NCI-H345 treated with DMSO at 0.1 percent for 48 hours (cell line): Measurements from ENCODE around the gene SPATS2.
"Not testable (repeated sequence)": the region's sequence is repeated elsewhere in the genome, so short reads cannot be mapped to it uniquely, and the experiment has no call there.

Experiments used
- DNase-seq: peaks from one replicate; lab custom pipeline; 2025; ENCODE audit not compliant: unreplicated experiment; lab: John Stamatoyannopoulos, UW

SPATS2 gene

GRCh38 chr12:49509681-49510080 lies 142.4 kb downstream of the SPATS2 start:
- DNase-seq, result not testable (repeated sequence)

GRCh38 chr12:49511410-49511809 lies 144.1 kb downstream of the SPATS2 start:
- no peak for DNase-seq

- no peak for DNase-seq
Measured at GRCh38 chr12:49512546-49512945, 145.3 kb downstream of the SPATS2 start.

- no peak for DNase-seq
Measured at GRCh38 chr12:49515266-49515665, 148.0 kb downstream of the SPATS2 start.

GRCh38 chr12:49518914-49519573 lies 151.8 kb downstream of the SPATS2 start:
- no peak for DNase-seq

GRCh38 chr12:49519574-49519936 lies 152.3 kb downstream of the SPATS2 start:
- DNase-seq, result no peak

- no peak for DNase-seq
Measured at GRCh38 chr12:49521389-49521788, 154.1 kb downstream of the SPATS2 start.

- no peak for DNase-seq
Measured at GRCh38 chr12:49524660-49525324, 157.5 kb downstream of the SPATS2 start.

GRCh38 chr12:49525942-49526341 lies 158.7 kb downstream of the SPATS2 start:
- no peak for DNase-seq

- DNase-seq, result no peak
Measured at GRCh38 chr12:49527361-49528130, 160.3 kb downstream of the SPATS2 start.

GRCh38 chr12:49529414-49529813 lies 162.2 kb downstream of the SPATS2 start:
- DNase-seq, result no peak

GRCh38 chr12:49531745-49532144 lies 164.5 kb downstream of the SPATS2 start:
- no peak for DNase-seq

- no peak for DNase-seq
Measured at GRCh38 chr12:49533331-49533730, 166.1 kb downstream of the SPATS2 start.

- not testable (repeated sequence) for DNase-seq
Measured at GRCh38 chr12:49534122-49534521, 166.9 kb downstream of the SPATS2 start.

GRCh38 chr12:49534731-49535278 lies 167.5 kb downstream of the SPATS2 start:
- no peak for DNase-seq

- no peak for DNase-seq
Measured at GRCh38 chr12:49535921-49536525, 168.8 kb downstream of the SPATS2 start.

GRCh38 chr12:49536526-49537071 lies 169.3 kb downstream of the SPATS2 start:
- no peak for DNase-seq

GRCh38 chr12:49537231-49537751 lies 170.0 kb downstream of the SPATS2 start:
- DNase-seq, result no peak

GRCh38 chr12:49537752-49538509 lies 170.7 kb downstream of the SPATS2 start:
- no peak for DNase-seq
